ENCODE data around the gene MON1A. TPM values are rescaled to one million over a fixed set of nuclear protein-coding genes. Genes with fewer than 3 reads are reported as not detected.
A peak's percentile ranks its signal among the peaks of the same experiment; 100 is the strongest.
"Not testable (repeated sequence)": the region's sequence is repeated elsewhere in the genome, so short reads cannot be mapped to it uniquely, and the experiment has no call there.

Gene MON1A, protein sequence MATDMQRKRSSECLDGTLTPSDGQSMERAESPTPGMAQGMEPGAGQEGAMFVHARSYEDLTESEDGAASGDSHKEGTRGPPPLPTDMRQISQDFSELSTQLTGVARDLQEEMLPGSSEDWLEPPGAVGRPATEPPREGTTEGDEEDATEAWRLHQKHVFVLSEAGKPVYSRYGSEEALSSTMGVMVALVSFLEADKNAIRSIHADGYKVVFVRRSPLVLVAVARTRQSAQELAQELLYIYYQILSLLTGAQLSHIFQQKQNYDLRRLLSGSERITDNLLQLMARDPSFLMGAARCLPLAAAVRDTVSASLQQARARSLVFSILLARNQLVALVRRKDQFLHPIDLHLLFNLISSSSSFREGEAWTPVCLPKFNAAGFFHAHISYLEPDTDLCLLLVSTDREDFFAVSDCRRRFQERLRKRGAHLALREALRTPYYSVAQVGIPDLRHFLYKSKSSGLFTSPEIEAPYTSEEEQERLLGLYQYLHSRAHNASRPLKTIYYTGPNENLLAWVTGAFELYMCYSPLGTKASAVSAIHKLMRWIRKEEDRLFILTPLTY
- 9.4 TPM for total RNA-seq
- long read RNA-seq, transcript MON1A-201 (6 exons, 2,370 nt), result major isoform, 22 of 31 reads
- long read RNA-seq, partial matches to known transcripts, result 4 of 31 reads
- long read RNA-seq, other reads (novel, unspliced or antisense), result 1 of 31 reads

DNA sequence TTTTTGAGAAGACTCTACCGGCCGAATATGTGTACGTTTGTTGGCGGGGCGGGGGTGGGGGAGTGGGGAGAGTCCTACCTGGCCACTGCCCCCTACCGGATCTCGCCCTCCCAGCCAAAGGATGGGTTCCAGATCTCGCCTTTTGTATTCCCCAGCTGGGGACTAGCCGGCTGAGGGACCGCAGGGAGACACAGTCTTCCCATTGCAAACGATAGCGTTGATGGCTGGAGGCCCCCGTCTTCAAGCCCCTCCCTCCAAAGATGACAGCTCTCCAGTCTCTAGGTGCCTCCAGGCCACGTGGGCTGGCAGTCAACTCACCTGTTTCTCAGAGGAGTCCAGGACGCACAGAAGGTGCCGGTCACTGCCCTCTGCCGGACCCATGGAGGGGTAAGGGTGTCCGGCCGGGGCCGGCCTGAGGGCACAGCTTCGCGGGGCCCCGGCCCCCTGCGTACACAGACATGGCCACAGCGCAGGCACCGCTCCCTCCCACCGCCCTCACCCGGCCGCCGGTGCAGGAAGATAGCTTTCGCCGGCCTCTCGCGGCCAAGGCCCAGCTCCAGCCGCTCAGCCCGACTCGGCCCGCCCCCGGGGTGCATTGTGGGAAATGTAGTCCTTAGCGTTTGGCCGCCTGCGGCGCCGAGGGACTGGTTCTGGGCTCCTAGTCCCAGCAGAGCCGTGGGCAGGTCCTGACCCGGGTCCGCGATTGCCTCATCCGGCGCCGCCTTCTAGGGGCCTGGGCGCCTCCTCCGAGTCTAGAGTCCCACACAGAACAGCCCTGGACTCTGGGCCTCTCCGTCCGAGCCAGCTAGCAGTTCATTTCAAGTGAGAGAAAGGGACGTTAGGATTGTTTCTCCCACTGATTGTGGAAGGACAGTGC, at the start of gene MON1A:
MON1A (minus strand) TSS at position 521 of the 877 bp plus-strand sequence. CDS start 16,465 bp downstream, outside the sequence.
- peak; percentile 98 for DNase-seq (ENCODE audit: low spot score)
- intact Hi-C loops (cut with DNase I), result loop anchor here (1.0 kb wide), 1 partner anchor 11 kb away; the partner anchor contains the start of gene RBM6

DNA sequence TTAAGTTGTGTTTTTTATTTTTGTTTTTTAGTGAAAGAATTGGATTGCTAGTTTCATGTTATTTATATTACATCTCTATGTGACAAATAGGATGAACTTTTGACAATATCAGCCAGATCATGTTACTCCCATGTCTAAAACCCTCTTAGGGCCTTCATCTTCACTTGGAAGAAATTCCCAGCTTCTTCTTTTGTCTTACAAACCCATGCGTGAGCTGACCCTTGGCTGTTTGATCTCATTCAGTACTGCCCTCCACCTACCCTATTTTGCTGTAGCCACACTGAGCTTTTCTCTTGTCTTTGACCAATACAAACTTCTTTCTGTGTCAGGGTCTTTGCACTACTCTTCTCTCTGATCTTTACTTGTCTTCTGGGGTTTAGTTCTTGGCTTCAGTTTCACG, 47.3 kb upstream of the MON1A start:
- DNase-seq (ENCODE audit: low spot score), result no peak
- intact Hi-C loops (cut with DNase I), result no loop called here

- no peak for DNase-seq (ENCODE audit: low spot score)
- intact Hi-C loops (cut with DNase I), result no loop called here
Observed at GRCh38 chr3:49972656-49973055, 43.0 kb upstream of the MON1A start.

GRCh38 chr3:49968346-49968745, 38.7 kb upstream of the MON1A start:
- intact Hi-C loops (cut with DNase I), result no loop called here
- no peak for DNase-seq (ENCODE audit: low spot score)

DNA sequence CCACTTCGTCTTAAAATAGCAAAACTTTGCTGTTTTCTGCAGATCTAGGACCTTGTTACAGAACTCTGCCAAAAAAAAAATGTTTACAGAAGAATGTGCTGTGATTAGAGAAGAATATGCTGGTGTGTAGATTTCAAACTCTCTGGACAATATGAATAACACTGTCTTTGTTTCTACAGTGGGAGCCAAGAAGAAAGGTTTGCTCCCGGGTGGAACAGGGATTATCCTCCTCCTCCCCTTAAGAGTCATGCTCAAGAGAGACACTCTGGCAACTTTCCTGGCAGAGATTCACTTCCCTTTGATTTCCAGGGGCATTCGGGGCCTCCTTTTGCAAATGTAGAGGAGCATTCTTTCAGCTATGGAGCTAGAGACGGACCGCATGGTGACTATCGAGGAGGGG, 37.7 kb upstream of the MON1A start:
- intact Hi-C loops (cut with DNase I), result no loop called here
- DNase-seq (ENCODE audit: low spot score), result no peak

GRCh38 chr3:49966233-49966942, 36.8 kb upstream of the MON1A start:
- intact Hi-C loops (cut with DNase I), result no loop called here
- no peak for DNase-seq (ENCODE audit: low spot score)

DNA sequence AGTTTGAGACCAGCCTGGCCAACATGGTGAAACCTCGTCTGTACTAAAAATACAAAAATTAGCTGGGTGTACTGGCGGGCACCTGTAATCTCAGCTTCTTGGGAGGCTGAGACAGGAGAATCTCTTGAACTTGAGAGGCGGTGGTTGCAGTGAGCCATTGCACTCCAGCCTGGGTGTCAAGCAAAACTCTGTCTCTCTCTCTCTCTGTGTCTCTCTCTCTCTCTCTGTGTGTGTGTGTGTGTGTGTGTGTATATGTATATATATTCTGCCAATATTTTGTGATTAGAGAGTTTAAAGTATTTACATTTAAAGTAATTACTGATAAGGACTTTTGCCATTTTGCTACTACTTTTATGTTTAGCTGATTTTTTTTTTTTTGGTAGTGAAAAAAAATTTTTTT, 26.0 kb upstream of the MON1A start:
- intact Hi-C loops (cut with DNase I), result no loop called here
- DNase-seq (ENCODE audit: low spot score), result no peak

DNA sequence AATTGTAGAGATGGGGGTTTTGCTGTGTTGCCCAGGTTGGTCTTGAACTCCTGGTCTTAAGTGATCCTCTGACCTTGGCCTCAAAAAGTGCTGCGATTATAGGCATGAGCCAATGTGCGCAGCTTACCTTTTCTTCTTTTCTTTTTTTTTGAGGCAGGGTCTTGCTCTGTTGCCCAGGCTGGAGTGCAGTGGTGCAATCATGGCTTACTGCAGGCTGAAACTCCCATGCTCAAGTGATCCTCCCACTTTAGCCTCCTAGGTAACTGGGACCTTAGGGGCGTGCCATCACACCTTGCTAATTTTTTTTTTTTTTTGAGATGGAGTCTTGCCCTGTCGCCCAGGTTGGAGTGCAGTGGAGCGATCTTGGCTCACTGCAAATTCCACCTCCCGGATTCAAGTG, 23.3 kb upstream of the MON1A start:
- intact Hi-C loops (cut with DNase I), result no loop called here
- DNase-seq (ENCODE audit: low spot score), result no peak

DNA sequence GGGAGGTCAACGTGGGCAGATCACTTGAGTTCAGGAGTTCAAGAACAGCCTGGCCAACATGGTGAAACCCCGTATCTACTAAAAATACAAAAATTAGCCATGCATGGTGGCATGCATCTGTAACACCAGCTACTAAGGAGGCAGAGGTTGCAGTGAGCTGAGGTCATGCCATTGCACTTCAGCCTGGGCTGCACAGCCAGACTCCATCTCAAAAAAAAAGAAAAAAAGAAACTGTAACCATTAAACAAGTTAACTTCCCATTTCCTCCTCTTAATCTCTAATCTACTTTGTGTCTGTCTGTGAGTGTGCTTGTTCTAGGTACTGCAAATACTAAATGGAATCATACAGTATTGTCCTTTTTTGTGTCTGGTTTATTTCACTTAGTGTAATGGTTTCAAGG, 13.0 kb upstream of the MON1A start:
- DNase-seq (ENCODE audit: low spot score), result no peak
- intact Hi-C loops (cut with DNase I), result loop anchor here (10.0 kb wide), 1 partner anchor 142 kb away; the partner anchor contains the start of gene RBM5

- intact Hi-C loops (cut with DNase I), result loop anchor here (1.0 to 10.0 kb wide), 2 partner anchors 11 to 144 kb away; partner anchors contain the start of genes MON1A and RBM5
- no peak for DNase-seq (ENCODE audit: low spot score)
Observed at GRCh38 chr3:49940667-49941249, 11.1 kb upstream of the MON1A start.

GRCh38 chr3:49939858-49940666, 10.5 kb upstream of the MON1A start, which contains the start of gene RBM6:
Gene RBM6, plus strand, starts transcription at chr3:49940150. Its CDS starts 22,492 bp downstream, at chr3:49962642.
- intact Hi-C loops (cut with DNase I), result loop anchor here (1.0 to 10.0 kb wide), 2 partner anchors 11 to 145 kb away; partner anchors contain the start of genes MON1A and RBM5
- DNase-seq (ENCODE audit: low spot score), result peak; percentile 99

- intact Hi-C loops (cut with DNase I), result no loop called here
- DNase-seq (ENCODE audit: low spot score), result no peak
Observed at GRCh38 chr3:49937090-49937489, 7.5 kb upstream of the MON1A start.

- DNase-seq (ENCODE audit: low spot score); intact Hi-C loops (cut with DNase I): not testable (repeated sequence)
Observed at GRCh38 chr3:49932281-49932680, 2.7 kb upstream of the MON1A start.

GRCh38 chr3:49930922-49931321, 1.3 kb upstream of the MON1A start:
- intact Hi-C loops (cut with DNase I), result no loop called here
- DNase-seq (ENCODE audit: low spot score), result no peak

GRCh38 chr3:49930168-49930690, 618 bp upstream of the MON1A start:
- intact Hi-C loops (cut with DNase I), result no loop called here
- DNase-seq (ENCODE audit: low spot score), result no peak

- no peak for DNase-seq (ENCODE audit: low spot score)
- intact Hi-C loops (cut with DNase I), result loop anchor here (1.0 kb wide), 1 partner anchor 12 kb away; the partner anchor contains the start of gene RBM6
Observed at GRCh38 chr3:49928481-49929017, 1.1 kb downstream of the MON1A start.

DNA sequence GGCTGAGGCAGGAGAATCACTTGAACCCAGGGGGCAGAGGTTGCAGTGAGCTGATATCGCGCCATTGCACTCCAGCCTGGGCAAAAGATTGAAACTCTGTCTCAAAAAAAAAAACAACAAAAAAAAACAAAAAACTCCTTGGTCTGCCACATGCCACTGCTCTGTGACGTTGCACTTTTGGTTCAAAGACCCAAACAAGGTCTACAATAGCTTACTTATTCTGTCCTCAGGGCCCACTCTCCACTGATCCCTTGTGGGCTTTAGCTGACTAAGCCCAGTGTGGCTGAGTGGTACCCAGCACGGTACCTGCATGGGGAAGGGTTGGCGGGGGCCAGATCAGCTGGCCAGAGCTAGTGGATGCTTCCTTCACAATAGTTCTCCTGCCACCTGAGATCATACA, 1.8 kb downstream of the MON1A start:
- DNase-seq (ENCODE audit: low spot score), result no peak
- intact Hi-C loops (cut with DNase I), result no loop called here

Data from cardiac septum (tissue), 1 donor.